Fibroblast of skin of left biceps (primary cell): ENCODE data around the gene NYAP2.

Experiments
- DNase-seq, 2 experiments: peaks; one replicate each; pipeline ENCODE4 v3.0.0-alpha.2; 2013; ENCODE audit warnings: low read depth in 2 of 2

NYAP2 gene

GRCh38 chr2:225620227-225620626, 220.7 kb downstream of the NYAP2 start:
- DNase-seq: no peak

- DNase-seq: no peak
These were observed 231.5 kb downstream of the NYAP2 start for GRCh38 chr2:225630824-225631533.

GRCh38 chr2:225632351-225632750, 232.8 kb downstream of the NYAP2 start:
- no peak for DNase-seq

- DNase-seq: no peak
These were observed 237.0 kb downstream of the NYAP2 start for GRCh38 chr2:225636558-225636957.

DNA sequence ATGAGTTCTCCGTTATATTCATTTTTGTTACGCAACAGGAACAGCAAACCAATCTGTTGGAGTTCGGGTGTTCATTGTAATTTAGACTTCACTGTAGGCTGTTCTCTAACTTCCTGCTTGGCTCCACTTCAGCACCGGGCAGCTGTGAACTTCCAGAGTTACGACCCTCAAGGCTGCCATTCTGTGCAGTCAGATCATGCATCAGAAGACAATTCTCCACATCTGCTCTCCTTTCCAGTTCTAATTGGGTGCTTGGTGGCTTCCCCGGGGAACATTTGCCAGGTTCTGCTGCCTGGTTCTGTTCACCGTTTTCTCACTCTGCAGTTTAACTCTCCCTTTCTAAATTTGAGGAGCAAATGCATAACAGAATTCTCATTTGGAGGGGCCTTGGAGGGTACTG, 237.7 kb downstream of the NYAP2 start:
- no peak for DNase-seq

DNA sequence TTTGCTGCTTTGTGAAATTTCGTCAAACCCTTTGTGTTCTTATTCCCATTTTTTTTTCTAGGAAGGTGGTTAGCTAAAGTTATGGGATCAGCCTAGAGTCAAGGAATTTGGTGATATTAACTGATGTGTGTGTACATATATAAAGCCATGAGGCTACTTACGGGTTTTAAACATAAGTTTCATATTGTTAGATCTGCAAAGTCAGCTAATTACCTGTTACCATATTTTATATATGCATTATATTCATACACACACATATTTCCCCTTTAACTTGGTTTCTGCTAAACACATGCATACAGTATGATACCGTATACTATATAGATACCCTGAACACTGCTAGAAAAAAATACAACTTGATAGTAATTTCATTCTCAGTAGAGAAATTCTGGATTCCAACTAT, 241.0 kb downstream of the NYAP2 start:
- no peak for DNase-seq

DNA sequence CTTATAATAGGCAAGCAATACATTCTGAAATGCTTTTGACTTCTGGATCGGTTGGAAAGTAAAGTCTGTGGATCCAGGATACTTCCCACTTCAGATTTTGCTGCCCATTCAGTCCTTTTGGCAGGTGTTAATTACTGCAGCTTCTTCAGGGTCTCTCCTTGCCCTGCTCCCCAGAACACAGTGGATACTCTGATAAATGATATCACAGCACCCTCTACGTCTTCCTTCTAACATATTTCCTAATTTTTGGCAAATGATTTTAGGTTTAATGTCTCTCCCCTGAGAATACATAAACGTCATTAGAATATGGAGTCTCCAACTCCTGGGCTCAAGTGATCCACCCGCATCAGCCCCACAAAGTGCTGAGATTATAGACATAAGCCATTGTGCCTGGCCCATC, 249.8 kb downstream of the NYAP2 start:
- no peak for DNase-seq

GRCh38 chr2:225650041-225650440, 250.5 kb downstream of the NYAP2 start:
- no peak for DNase-seq

GRCh38 chr2:225660262-225661131, 261.0 kb downstream of the NYAP2 start:
- DNase-seq: peak in 1 of 2 experiments; percentile 15

DNA sequence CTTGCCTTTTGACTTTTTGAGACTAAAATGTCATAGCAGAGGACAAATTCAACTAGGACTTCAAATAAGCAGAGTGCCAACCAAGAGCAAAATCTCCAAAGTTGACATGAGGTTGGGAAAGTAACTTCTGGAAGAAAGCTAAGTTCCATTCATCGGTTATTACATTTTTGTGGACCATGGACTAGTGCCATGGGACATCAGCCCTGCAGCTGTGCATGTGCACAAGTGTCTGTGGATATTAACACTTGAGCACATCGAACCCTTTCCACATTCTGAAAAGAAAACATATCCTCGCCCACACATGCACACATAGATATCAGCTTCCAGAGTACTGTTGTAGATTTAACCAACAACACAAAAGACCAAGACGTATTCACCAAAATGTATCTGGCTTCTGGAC, 262.6 kb downstream of the NYAP2 start:
- DNase-seq: no peak

GRCh38 chr2:225667445-225667844, 267.9 kb downstream of the NYAP2 start:
- no peak for DNase-seq

DNA sequence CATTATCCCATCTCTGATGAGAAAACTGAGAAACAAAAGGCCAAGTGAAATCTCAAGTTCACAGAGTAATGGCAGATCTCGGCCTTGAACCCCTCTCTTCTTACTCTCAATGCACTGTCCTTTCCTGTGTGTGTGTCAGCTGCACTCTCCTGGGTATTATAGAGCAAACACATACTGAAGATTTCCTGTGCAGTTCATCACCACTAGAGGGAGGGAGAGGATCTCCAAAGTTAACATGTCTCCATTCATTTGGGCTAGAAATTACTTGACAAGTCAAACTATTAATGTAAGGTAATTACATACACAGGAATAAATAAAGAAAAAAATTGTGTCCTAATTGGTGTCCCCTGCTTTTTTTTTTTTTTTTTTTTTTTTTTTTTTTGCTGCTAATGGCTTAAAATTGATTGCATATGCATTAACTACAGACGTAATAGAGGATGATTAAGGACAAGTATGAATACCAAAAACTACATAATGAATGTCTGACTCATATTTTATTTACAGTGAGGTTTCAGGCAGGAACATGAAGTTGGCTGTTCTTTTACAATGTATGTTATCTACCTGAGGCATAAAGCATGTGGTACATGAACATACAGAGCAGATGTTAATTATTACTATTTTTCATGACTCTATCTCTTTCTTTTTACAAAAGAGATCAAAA, 269.2 kb downstream of the NYAP2 start:
- DNase-seq: peak; percentile 36 to 42

GRCh38 chr2:225670111-225670974, 270.8 kb downstream of the NYAP2 start:
- no peak for DNase-seq

- no peak for DNase-seq
These were observed 279.3 kb downstream of the NYAP2 start for GRCh38 chr2:225678792-225679191.

- DNase-seq: no peak
These were observed 283.7 kb downstream of the NYAP2 start for GRCh38 chr2:225683258-225683657.

DNA sequence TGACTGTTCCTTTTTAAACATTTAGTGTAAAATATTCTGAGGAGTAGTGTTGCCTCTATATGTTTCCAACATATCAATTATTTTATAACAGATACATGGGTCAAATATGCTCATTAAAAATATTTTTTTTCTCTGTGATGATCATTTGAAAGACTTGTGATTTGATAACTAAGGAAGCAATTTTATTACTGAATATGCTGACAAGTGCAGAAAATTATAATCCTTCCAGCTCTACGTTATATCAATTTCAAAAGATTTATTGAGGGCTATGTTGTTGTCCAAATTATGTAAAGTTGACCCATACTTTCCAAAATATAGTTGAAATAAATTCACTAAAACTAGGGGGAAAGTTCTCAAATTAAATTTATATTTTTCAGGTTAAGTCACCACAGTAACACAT, 290.6 kb downstream of the NYAP2 start:
- DNase-seq: no peak

DNA sequence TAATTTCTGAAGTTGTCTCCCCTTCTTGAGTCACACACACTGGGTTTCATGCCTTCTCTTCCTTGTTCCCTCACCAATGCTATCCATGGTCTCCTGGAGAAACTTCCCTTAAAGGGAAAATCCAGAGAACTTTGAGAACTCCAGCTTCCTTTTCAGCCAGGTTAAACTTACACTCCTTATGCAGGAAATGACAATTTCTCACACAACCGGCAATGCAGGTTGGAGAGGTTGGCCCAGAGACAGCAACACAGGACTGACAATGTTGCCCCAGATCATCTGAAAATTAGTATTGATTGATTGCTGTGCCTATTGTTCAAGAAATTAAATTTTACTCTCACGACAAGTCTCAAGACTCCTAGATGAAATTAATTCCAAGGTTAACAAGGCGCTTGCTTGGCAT, 292.2 kb downstream of the NYAP2 start:
- DNase-seq: no peak

DNA sequence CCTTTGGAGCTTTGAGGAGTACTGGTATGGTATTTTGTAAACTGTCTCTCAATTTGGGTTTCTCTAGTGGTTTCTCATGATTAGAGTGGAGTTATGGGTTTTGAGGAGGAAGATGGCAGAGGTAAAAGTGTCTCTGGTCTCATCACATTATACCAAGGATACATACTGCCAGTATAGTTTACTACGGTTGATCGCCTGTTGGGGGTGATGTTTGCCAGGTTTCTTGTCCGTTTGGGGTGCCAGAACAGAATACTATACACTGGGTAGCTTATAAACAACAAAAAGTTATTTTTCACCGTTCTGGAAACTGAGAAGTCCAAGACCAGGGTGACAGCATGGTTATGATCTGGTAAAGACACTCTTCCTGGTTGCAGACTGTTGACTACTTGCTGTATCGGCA, 293.7 kb downstream of the NYAP2 start:
- no peak for DNase-seq

- no peak for DNase-seq
These were observed 295.2 kb downstream of the NYAP2 start for GRCh38 chr2:225694664-225695063.

DNA sequence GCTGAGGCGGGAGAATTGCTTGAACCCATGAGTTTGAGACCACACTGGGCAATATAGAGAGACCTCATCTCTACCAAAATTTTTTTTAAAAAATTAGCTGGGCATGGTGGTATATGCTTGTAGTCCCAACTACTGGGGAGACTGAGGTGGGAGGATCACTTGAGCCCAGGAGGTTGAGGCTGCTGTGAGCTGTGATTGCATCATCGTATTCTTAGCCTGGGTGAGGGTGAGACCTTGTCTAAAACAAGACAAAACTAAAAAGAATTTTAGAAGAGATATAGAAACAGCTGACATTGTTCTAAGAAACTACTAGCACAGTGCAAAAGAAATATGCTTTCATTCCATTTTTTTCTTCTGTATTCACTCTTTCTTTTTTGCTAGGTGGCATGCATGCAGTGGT, 298.4 kb downstream of the NYAP2 start:
- DNase-seq: no peak
